ENCODE measurements around the gene PLLP.

DNA sequence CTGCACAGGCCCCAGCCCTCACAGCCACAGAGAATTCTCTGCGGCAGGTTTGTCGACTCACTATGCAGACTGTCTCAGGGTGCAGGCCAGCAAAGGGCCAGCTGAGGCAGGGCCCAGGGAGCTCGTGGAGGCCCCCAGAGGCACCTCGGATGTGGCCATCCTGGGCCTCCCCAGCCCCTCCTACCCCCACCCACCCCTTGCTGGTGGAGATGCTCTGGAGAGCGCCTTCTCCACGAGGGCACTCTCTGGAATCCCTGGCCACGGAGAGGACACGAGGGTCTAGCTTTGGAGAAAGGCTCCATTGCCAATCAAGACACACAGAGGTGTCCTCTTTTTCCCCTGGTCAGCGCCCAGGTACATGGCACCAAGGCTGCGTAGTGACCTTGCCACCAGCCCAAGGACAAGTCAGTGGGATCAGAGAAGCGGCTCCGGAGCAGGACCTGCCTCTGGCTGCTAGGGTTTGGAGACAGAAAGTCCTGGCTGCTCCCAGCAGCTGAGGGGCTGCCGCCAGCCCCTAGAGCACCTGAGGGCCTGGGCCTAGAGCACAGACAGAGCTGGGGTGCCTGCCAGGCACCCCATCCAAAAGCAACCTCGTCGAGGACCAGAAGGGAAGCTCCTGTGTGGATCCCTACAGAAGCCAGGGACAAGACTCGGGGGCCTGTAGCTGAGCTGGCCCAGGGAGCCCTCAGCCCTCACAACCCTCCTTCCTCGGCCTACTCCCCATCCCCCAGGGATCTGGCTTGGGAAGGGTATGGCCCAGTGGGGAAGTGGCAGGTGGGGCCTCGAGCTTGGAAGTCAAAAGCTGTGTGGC lies 20.7 kb downstream of the PLLP start:
- no peak for TF ChIP-seq TAF1 (IDR thresholded peaks at IDR 0.05; ENCODE audit: borderline replicate concordance, low read depth, low read length)
- no peak for TF ChIP-seq POLR2A (IDR thresholded peaks at IDR 0.05; ENCODE audit: low read depth, low read length)

Measured in GM12892 (cell line).